ENCODE measurements around the gene RFX8.

GRCh38 chr2:101517758-101518271 is 42.9 kb upstream of the RFX8 start:
- TF ChIP-seq, protein P1, sequence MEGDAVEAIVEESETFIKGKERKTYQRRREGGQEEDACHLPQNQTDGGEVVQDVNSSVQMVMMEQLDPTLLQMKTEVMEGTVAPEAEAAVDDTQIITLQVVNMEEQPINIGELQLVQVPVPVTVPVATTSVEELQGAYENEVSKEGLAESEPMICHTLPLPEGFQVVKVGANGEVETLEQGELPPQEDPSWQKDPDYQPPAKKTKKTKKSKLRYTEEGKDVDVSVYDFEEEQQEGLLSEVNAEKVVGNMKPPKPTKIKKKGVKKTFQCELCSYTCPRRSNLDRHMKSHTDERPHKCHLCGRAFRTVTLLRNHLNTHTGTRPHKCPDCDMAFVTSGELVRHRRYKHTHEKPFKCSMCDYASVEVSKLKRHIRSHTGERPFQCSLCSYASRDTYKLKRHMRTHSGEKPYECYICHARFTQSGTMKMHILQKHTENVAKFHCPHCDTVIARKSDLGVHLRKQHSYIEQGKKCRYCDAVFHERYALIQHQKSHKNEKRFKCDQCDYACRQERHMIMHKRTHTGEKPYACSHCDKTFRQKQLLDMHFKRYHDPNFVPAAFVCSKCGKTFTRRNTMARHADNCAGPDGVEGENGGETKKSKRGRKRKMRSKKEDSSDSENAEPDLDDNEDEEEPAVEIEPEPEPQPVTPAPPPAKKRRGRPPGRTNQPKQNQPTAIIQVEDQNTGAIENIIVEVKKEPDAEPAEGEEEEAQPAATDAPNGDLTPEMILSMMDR (IDR thresholded peaks at IDR 0.05; ENCODE audit: insufficient read depth, low read length, poor library complexity, severe bottlenecking), result no peak
- TF ChIP-seq EZH2phosphoT487 (conservative IDR thresholded peaks at IDR 0.05; ENCODE audit: low read length), result no peak

Measured in SU-DHL-6 (cell line).